GM19455 (cell line): ENCODE results near the gene ZNF865.

Experiments used
- ATAC-seq: cut with Tn5 transposase; IDR thresholded peaks from one replicate; pipeline ENCODE4 v1.9.1; 2021; ENCODE audit not compliant: unreplicated experiment

Gene ZNF865

DNA sequence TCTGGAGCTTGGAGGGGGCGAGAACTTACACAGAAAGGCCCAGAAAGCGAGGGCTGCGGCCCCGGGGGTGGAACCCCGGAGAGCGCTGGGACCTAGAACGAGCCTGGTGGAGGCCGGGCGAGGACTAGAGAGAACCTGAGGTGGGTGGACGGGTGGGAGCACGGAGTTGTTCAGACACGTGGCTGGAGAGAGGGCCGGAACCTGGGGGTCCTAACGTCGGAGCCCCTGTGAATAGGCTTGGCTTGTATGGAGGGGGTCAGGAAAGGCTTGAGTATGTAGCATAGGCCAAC lies 38.4 kb downstream of the ZNF865 start:
- no peak for ATAC-seq

DNA sequence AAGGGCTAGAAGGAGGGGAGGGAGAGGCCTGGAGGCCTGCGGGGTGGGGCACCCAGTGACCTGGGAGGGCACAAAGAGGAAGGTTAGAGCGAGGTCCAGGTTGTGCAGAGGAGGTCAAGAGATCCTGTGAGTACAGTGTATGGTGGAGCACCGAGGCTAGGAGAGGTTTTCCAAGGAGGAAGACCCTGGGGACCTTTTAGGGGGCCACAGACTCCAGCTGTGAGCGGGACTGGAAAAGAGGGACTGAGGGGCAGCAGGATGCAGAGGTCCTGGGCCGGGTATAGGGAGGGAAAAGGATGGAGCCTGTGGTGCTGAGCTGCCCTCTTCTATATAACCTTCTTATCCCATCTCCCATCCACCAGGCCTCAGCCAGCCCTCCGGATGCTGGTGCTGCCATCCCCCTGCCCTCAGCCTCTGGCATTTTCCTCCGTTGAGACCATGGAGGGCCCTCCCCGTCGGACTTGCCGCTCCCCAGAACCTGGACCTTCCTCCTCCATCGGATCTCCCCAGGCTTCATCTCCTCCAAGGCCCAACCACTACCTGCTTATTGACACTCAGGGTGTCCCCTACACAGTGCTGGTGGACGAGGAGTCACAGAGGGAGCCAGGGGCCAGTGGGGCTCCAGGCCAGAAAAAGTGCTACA lies 38.9 kb downstream of the ZNF865 start:
- no peak for ATAC-seq

DNA sequence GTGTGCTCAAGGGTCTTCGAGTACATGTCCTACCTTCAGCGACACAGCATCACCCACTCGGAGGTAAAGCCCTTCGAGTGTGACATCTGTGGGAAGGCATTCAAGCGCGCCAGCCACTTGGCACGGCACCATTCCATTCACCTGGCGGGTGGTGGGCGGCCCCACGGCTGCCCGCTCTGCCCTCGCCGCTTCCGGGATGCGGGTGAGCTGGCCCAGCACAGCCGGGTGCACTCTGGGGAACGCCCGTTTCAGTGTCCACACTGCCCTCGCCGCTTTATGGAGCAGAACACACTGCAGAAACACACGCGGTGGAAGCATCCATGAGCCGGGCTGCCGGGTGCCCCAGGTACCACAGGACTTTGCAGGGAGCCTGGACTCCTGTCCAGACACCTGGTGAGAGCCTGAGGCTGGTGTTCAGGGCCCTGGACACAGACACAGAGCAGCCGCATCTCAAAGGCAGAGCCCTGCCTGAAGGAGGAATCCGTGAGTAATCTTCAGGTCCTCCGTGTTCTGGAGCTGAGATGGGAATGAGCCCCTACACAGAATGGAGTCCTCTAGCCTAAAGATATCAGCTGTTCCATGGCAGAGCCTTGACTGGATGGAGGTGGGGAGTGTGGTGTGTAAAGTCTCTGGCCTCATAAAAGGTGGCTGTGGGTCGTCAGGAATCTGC lies 39.5 kb downstream of the ZNF865 start:
- ATAC-seq: no peak

DNA sequence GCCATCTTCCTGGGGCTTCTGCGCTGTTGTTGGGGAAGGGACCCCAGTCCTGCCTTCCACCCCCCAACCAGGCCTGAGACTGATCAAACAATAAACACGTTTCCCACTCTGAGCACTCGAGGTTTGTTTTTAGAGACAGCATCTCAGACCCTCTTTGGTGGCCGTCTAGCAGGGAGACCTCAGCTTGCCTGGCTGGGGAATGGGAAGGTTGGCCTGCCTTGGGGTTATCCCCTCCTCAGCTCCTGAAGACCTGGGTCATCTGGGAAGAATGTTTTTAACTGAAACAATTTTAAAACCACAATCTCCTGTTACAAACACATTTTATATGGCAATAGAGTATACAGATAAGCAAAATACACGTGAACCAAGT lies 40.0 kb downstream of the ZNF865 start:
- ATAC-seq: no peak

DNA sequence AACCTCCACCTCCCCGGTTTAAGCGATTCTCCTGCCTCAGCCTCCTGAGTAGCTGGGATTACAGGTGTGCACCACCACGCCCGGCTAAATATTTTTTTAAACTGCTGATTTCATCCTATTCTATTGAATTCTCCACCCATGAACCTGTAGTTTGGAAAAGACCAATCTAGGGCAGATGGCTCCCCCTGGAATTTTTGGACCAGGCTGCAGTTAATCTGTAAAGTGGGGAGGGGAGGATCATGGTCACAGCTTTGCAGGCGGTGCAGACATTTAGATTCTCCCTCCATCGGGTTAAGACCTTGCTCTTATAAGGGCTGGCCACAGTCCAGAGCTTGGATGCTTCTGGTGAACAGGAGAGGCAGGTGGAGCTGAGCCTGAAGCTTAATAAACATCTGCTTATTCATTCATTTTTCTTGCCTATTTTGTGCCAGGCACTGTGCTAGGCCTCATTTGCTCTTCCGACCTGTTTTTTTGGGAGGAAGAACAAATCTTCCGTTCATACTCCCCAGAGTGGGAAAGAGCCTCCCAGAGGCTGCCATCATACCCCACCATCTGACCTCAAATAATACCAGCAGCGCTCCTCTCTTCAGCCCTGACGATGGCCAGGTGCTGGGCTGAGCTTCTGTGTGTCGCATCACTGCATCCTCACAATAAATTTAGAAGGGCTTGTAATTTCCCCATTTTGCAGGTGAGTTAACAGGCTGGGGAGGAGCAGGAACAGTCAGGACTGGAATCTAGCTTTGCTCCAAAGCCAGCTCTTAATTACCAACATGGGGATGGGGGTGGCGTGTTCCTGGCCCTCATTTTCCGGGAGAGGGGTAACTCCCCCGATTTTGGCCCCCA lies 41.7 kb downstream of the ZNF865 start:
- no peak for ATAC-seq

DNA sequence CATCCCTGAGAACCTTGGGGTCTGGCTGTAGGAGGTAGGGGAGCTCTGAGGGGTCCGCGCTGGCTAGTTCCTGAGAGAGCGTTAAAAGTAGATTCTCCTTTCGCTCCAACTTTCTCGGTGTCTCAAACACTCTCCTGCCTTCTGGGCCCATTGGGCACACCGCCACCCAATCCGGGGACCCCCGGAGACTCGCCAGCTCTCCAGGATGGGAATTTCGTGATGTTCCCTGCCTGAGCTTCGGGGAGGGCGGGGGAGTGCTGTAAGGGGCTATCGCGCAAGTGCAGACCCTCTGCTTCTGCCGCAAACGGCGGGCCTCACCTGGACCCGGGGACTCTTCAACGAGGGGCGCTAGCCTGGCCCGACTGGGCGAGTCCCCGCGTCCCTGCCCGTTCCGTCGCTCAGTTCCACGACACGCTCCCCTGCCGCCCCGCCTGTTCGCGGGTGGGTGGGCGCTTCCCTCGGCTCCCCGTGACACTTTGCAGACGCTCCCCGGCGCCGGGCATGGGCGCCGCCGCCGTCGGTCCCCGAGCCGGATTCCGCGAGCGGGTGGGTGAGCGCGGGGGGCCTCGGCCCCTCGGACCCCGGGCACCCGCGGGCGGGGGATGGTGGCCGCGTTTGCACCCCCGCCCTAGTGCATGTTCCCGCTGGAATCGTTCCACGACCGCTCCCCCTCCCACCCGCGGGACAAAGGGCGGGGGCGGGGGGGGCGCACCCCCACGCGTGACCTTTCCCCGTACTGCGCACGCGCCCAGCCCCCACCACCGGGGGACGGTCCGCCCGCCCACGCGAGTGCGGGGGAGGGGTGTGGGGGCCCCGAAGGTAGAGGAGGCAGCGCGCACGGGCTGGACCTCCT lies 42.5 kb downstream of the ZNF865 start, which contains the start of gene CCDC106:
Gene CCDC106 (plus strand): TSS at position 481 of the 853 bp plus-strand sequence. CDS start 835 bp downstream, outside the sequence.
- ATAC-seq: no peak

DNA sequence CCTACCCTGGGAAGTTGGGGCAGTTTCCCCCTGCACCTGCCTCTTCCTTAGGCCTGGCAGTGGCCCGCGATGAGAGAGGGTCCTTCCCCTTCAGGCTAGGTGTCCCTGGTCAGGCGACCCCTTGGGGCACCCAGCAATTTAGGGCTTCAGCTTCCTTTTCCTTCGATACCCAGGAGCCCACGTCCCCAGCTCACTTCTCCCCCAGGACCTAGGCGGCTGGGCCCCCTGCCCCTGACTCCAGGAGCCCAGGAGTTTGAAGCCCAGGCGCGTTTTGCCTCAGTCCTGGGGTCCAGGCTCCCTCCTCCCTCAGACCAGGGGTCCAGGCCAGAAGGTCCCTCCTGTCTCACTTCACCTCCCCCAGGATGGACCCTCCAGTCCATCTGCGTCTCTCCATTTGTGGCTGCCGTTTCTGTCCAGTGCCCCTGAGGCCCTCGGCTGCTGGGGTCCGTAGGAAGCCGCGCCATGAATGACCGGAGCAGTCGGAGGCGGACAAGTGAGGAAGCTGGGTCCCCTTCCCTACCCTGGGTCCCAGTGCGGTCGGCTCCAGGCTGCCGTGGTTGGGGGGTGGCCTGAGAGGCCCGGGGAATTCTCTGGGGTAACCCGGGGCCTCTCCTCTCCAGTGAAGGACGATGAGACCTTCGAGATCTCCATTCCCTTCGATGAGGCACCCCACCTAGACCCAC lies 43.3 kb downstream of the ZNF865 start:
- ATAC-seq: no peak

DNA sequence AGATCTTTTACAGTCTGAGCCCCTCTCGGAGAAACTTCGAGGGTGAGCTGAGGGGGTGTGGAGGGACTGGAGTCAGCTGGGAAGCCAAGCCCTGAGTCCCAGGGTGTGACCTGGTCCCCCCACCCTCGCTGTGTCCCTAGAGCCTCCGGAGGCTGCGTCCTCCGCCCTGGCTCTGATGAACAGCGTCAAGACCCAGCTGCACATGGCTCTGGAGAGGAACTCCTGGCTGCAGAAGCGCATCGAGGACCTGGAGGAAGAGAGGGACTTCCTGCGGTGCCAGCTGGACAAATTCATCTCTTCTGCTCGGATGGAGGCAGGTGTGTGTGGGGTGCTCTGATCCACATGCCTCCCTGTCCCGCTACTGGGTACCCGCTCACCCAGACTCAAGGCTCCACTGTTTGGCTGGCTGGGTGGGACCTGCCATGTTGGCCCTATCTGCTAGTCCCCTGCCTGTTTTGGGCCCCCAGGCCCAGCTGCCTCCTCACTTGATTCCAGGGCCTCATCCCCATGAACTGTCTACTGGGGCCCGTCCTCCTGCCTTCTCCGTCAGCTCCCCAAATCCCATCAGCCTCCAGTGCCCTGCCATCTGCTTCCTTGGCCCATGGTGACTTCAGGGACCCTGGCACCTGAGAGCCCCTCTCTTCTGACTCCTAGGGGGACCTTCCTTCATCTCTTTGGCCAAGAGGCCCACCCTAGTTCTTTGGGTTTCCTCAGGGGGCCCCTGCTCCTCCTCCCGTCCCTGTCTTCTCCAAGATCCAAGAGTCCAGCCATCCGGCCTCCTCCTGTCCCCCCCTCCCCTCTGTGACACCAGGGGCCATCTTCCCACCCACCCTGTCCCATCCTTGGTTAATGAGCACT lies 44.0 kb downstream of the ZNF865 start:
- ATAC-seq: no peak

DNA sequence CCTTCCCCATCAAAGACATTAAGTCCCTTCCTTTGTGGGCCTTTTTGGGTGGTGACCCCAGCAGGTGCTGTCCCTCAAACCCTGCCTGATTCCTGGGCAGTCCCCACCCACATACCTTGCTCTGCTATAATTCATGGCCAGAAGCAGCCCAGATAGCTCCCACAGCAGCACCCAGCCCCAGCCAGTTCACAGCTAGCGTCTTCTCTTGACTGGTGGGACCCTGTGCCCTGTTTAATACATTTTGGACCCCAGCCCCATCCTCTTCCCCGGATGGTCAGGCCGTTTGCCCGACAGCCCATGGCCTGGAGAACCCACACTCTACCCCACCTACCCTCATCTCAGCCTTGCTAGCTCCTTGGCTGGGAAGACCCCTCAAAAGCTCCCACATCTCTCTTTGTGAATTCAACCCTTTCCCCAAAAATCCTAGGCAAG lies 44.7 kb downstream of the ZNF865 start:
- ATAC-seq: no peak

DNA sequence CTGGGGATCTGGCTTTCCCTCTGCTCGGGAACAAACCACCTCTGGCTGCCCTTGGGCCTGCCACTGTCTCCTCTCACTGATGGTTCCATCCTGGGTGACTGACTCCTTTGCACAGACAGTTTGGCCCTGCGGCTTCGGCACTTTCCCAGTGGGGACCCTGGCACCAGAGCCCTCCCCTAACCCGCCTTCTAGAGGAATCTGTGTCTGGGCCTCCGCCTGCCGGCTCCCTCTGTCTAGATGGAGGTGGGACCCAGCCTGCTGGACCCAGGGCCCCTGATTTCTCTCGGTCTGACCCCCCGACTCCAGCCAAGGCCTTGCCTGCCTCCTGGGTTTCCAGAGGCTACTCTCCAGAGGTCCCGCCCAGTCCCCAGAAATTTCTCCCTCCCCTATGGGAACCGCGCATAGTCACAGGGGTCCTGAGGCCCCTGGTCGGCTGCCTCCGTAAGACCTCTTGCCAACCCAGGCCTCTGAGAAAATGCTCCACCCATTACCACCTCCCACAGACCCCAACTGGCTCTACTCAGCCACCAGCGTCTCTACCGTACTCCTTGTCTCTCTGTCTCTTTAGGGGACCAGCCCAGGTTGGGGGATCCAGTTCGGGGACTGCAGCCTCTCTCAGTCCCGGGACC lies 45.3 kb downstream of the ZNF865 start:
- no peak for ATAC-seq

DNA sequence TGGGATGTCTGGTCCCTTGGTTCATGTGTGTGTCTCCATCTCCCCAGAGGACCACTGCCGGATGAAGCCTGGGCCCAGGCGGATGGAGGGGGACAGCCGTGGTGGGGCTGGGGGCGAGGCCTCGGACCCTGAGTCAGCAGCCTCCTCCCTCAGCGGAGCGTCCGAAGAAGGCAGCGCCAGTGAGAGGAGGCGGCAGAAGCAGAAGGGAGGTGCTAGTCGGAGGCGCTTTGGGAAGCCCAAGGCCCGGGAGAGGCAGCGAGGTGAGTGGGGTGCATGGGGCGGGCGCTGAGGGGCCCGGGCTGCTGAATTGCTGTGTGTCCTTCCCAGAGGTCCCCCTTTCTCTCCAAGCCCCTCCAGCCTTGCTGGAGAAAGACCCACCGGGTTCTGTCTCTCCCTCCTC lies 45.8 kb downstream of the ZNF865 start:
- no peak for ATAC-seq

DNA sequence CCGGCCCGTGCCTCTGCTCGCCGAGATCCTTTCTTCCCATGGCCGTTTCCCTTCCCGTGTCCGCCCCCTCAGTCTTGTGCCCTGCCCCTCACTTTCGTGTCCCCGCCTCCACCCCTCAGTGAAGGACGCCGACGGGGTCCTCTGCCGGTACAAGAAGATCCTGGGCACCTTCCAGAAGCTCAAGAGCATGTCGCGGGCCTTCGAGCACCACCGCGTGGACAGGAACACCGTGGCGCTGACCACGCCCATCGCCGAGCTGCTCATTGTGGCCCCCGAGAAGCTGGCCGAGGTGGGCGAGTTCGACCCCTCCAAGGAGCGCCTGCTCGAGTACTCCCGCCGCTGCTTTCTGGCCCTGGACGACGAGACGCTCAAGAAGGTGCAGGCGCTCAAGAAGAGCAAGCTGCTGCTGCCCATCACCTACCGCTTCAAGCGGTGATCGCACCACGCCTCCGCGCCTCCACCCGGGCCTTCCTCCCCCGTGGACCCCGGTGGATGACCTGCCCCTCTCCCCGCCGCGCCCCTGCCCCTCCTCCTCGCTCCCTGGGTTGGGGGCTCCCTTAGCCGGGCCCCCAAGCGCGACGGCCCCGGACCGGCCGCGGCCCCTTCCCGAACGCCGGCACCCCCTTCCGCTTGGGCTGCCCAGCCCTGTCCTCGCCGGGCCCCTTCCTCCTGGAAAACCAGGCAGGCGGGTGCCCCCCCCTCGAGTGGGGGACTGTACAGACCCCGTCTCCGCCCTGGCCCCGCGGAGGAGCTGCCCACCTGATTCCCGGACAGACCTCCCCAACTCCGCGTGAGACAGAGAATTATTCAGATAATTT lies 47.1 kb downstream of the ZNF865 start:
- no peak for ATAC-seq

DNA sequence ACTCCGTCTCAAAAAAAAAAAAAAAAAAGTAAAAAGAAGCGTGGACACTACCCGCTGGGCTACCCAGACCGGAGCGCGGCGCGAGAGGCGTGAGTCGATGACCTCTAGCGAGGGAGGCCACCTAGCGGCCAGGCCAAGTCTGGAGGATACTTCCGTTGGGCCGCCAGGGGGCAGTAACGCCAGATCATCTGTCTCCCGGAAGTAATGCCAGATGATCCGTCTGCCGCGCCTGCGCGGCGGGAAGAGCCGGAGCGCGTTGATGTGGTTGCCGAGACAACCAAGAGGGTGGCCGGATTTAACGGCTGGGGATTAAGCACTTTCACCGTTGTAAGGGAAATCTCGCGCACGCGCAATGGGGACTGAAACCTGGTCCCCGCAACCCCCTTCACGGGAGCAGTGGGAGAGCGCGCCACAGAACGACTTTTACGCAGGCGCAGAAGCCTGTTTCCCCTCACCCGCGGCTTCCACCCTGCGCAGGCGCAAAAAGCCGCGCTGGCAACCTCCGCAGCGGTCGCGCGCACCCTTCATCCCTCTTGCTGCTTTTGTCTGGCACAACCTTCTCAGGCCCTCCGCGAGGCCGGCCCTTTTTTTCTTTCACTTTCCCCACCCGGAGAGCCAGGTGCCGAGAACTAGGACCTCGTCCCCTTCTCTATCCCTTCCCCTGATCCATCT lies 48.3 kb downstream of the ZNF865 start:
- peak; percentile 44 for ATAC-seq

DNA sequence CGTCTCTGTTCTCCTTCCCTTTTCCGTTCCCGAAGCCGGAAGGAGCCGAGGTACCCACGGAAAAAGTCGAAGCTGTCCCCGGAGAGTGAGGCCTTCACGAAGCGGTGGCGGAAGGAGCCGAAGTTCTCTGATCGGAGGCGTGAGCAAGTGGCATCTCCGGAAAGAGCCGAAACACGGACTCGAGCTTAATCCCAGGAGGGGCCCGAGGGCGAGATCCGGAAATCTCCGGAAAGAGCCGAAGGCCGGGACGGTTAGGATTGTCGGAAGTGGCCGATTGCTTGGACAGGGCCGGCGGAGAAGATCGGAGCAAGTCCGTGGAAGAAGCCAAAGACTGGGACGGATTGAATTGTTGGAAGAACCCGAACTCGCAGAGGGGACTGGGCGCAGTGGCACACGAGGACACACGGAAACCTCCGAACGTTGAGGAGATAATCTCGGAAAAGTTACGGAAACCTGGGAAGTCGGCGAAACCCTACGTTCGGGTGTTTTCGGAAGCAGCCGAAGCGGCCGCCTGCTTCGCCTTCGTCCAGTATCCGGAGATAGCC lies 48.9 kb downstream of the ZNF865 start:
- peak; percentile 47 for ATAC-seq

DNA sequence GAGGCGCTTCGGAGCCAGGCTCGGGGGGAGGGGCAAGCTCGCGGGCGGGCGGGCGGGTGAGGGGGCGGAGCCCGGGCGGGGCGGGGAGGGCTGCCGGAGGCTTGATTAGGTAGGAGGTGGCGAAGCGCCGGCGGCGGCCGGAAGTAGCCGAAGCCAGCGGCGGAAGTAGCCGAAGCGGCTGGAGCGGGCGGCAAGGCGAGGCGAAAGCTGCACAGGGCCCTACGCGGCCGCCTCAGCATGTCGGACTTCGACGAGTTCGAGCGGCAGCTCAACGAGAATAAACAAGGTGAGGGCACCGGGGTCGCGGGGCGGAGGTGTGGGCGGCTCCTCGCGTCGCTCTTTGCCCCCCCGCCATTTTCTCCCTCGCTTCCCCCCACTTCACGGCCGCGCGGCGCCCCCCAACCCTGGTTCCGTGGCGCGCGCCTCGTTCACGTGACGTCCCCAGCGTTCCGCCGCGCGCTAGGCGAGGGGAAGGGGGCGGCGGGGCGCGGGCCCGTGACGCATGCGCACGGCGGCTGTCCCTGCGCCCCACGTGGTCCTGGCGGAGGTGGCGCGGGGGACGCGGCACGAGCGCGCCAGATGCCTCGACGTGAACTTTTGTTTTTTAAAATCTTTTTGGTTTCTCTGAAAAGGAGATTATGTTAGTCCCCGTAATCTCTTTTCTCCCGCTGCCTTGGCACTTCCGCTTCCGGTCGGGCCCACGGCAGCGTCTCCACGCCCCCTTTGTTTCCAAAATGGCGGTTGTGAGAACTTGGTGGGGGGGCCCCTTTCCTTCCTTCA lies 49.6 kb downstream of the ZNF865 start, which contains the start of gene U2AF2:
Gene U2AF2 (plus strand): TSS at position 168 of the 780 bp plus-strand sequence. CDS start 70 bp downstream, at position 238.
- ATAC-seq: peak; percentile 35

DNA sequence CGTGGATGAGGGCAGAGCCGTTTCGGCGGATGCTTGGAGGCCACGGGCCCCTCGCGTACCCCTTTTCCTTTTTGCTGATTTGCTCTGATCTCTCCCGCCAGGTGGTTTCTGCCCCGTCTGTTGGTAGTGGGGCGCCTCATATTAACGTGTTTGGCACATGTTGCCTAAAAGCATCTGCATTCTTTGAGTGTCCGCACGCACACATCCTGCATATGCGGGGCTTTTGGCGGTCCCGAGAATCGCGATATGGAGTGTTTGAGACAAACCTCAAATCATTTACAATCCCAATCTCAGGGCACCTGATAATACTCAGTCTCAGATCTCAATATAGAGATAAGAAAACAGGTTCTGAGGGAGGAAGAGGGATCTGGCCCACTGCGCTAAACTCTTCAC lies 50.2 kb downstream of the ZNF865 start:
- ATAC-seq: no peak

DNA sequence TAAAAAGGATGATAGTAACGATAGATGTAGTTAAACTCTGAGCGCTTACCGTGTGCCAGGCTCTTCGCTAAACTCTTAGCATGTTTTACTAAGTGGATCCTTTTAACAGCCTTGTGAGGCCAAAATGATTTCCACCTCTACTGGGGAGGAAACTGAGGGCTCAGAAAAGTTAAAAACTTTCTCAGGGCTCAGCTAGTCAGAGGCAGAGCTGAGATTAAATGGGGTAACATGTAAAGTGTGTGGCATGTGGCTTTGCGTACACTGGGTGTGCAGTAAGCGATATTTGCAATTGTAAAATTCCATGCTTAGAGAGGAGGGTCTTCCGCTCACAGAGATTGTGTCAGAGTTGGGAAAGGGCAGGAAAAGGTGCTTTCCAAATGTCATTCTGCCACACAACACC lies 51.1 kb downstream of the ZNF865 start:
- ATAC-seq: no peak
